Globus pallidus (tissue), 1 donor: ENCODE measurements around the gene NAPG.
"Not testable (repeated sequence)": the region's sequence is repeated elsewhere in the genome, so short reads cannot be mapped to it uniquely, and the experiment has no call there.

Experiments used
- DNase-seq: peaks from one replicate; pipeline ENCODE4 v3.0.0-alpha.2; 2015; ENCODE audit warnings: low spot score

NAPG gene

GRCh38 chr18:10580215-10580614 lies 54.4 kb downstream of the NAPG start:
- DNase-seq = no peak

DNA sequence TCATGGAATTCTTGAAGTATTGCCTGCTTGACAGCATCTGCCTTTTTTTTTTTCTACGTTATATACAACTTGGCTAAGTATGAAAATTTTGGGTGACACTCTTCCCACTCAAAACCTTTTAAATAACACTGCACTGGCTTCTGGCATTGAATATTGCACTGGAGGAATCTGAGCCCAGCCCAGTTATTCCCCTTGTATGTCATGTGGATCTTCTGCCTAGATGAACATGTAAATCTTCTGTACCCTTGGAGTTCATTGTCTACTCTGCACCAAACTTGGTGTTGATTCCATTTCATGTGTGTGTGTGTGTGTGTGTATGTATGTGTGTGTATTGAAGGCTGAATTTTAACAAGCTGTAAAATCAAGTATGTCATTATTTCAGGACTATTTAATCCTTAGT lies 59.4 kb downstream of the NAPG start:
- DNase-seq = no peak

DNA sequence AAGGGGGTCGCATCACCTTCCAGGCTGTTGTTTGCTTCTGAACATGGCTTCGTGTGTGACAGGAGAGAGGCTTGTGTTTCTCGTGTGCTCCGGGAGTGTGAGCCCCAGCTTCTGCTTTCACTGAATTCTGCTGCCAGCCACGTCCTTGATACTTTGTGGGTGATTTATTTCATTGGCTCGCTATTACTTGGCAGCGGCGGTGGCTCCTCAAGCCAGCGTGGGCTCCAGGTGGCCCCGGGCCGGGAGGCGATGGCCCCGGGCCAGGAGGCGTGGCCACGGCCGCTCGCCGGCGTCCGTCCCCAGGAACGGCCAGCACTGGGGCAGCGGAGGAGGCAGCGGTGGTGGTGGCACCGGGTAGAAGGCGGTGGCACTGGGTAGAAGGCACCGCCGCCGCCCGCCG lies 63.1 kb downstream of the NAPG start:
- no peak for DNase-seq

GRCh38 chr18:10590412-10590811 lies 64.6 kb downstream of the NAPG start:
- DNase-seq = no peak

DNA sequence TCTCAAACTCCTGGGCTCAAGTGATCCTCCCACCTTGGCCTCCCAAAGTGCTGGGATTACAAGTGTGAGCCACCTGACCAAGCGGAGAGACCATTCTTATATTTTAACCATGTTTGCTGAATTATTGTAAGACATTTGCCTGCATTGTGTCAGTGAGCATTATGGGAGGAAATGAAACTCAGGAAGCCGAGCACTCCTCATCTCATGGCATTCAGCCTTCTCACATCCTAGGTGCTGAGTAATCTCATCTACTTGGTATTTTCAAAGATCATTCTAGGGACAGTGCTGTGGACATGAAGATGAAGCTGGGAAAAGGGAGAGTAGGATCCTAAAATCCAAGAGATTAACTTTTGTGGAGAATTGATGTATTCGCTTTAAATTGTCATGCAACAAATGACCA lies 66.1 kb downstream of the NAPG start:
- peak; percentile 19 for DNase-seq

DNA sequence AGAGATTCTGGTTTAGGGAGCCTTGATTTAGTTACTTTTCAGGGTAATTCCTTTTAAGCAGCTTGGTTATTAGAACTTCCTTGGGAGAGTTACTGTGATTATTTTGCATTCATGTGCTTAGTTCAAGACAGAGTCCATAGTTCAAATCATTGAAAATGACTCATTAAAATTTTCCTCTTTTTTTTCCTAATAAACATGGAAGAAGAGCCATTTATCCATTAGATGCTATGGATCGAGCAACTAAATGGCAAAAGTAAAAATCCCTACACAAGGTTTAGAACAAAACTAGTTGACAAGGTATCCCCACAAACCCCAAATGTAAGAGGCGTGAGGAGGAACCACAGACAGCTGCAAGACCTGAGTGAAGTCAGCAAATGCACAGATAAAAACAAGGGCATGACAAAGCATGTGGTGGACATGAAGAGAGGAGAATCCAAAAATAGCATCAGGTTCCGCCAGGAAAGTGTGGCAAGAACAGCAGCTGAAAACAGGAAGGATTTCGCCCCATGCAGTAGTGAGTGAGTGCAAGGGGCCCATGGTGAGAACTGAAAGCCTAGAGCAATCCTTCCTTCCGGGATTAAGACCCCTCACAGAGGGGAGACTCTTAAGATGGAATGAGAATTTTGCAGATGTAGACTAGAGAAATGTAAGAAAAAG lies 67.7 kb downstream of the NAPG start:
- not testable (repeated sequence) for DNase-seq

- DNase-seq = not testable (repeated sequence)
Measured at GRCh38 chr18:10595917-10596316, 70.1 kb downstream of the NAPG start.

- DNase-seq = not testable (repeated sequence)
Measured at GRCh38 chr18:10597695-10598094, 71.9 kb downstream of the NAPG start.

DNA sequence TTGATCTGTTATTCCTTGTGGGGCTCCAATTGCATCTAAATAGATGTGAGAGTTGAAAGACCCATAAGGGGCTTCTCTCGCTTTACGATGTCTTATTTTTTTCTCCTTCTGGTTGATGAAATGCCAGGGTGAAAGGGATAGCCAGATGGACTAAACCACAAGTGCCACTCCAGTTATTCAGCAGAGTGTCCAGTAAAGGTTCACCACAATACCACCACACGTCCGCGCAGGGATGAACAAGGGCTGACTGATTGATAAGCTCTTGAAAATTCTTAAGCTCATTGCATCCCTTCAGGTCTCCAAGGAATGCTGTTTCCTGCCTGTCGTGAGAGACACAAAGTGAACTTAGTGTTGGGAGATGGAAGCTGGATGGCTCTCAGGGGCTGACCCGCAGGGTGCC lies 74.9 kb downstream of the NAPG start:
- not testable (repeated sequence) for DNase-seq
